CD4-positive, alpha-beta T cell treated with Interleukin-6 at 100 ng/mL for 8 hours (primary cell): Measurements from ENCODE around the gene SEPTIN8.
A peak's percentile ranks its signal among the peaks of the same experiment; 100 is the strongest.

Experiments used
- DNase-seq: peaks from one replicate; pipeline ENCODE4 v3.0.0-alpha.2; 2020; ENCODE audit warnings: mixed read lengths, low spot score

Gene SEPTIN8, protein sequence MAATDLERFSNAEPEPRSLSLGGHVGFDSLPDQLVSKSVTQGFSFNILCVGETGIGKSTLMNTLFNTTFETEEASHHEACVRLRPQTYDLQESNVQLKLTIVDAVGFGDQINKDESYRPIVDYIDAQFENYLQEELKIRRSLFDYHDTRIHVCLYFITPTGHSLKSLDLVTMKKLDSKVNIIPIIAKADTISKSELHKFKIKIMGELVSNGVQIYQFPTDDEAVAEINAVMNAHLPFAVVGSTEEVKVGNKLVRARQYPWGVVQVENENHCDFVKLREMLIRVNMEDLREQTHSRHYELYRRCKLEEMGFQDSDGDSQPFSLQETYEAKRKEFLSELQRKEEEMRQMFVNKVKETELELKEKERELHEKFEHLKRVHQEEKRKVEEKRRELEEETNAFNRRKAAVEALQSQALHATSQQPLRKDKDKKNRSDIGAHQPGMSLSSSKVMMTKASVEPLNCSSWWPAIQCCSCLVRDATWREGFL

DNA sequence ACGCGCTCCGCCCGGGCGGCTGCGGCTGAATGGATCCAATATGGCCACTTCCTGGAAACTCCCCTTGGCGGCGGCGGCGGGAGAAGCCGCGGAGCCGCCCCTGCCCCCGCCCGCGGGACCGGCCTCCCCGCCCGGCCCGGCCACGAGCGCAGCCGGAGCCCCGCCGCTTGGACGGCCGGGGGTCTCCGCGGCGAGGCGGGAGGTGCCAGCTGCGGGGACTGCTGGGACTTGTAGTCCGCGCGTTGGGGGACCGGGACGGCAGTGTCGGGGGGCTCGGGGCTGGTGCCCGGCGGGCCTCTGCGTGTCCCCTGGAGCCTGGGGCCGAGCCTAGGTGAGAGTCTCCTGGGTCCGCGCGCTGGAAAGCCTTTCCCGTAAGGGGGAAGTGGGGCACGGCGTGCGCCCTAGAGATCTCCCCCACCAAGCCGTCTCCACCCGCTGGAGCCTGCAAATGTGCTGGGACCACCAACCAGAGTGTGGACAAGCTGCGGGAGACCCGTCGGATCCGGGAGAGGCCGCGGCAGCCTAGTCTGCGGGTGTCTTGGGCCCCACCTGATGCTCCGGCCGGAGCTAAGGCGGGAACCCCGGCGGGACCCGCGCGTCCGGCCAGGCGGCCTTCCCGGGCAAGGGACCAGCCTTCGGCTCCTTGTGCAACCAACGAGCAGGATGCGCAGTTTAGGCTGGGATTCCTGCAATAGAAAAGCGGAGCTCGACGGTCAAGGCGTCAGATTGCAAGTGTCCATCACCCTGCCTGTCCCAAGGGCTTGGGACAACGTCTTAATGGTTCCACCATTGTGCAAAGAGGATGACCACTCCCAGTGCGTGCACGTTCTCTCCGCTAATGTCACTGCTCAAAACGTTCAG is at the start of gene SEPTIN8:
SEPTIN8 (minus strand) TSS at position 31 of the 861 bp plus-strand sequence. CDS start 102 bp downstream, outside the sequence.
- peak; percentile 21 for DNase-seq

DNA sequence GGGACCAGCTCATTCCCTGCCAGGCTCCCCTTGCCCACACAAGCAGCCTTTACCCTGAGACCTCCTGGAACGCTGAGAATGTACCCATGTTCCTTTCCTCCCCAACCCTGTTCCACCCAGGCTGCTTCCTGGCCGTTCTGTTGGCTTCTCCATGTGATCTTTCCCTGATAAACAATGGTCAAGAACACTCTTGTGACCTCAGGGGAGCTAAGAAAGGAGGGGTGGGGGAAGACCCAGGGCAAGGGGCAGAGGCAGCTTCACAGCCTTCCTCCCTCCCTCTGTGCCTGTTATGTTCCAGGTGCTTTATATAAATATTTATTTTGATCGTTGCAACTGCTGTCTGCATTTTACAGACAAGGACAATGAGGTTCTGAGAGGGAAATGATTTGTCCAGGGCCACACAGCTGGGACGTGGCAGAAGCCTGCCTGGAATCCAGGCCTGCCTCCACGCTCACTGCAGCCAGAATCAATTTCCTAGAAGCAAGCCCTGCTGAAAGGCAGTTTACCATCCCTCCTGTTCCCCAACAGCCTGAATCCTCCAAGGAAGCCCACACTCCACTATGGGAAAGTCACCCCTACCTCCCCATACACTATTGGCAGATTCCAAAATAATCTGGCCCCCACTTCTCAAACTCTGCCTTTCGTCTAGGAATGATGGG is 49.5 kb upstream of the SEPTIN8 start:
- DNase-seq = no peak

DNA sequence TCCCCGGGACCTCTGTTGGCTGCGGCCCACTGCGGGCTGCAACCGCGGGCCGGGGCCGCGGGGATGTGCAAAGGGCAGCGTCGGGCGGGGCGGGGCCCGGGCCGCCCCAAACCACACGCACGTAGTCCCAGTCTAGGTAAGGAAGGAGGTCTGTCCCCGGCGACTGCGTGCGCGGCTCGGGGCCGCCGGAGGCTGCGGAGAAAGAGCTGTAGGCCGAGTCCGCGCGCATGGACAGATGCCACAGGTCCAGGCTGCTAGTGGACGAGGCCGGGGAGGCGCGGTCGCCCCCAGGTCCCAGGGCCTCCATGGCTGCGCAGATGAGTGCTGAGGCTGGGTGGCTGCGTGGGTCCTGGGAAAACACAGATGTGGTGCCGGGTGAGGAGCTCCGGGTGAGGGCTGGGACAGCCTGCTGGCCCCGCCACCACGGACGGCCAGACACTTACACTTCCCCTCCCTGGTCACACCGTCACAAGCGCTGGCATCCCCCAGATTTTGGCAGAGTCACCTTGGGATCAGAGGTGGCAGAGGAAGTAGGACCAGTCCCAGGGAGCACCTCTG is 48.9 kb upstream of the SEPTIN8 start:
- no peak for DNase-seq

DNA sequence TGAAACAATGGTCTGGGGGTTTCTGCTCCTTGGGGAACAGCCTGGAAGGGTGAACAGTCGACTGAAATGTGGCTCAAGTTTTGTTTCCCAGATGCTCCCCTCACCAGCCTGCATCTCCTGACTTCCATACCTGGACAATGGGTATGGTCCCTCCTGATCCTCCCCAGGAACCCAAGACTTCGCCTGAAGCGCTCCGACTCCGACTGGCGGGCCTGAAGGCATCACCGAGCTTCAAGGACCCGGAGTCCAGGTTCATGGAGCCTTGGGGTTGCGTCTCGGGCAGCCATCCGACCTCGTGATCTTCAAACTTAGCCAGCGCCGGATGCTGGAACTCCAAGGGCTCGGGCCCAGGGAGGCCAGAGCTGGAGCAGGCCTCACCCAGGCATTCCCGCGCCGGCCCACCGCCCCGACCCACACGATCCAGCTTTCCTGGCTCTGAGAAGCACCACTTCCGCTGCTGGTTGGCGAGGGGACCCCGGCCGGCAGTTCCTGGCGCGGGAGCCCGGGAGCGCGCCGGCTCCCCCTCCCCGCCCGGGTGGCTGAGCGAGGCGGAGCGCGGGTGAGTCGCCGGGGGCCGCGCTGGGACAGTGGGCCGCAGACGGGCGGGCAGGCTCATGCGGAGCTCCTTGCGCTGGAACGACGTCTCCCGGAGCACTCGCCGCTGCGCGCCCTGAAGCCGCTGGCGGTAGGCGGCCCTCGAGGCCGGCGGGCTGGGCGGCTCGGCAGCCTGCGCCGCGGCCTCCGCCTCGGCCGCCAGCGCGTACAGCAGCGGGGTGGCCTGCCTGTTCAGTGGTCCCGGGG is 48.2 kb upstream of the SEPTIN8 start:
- DNase-seq = no peak

DNA sequence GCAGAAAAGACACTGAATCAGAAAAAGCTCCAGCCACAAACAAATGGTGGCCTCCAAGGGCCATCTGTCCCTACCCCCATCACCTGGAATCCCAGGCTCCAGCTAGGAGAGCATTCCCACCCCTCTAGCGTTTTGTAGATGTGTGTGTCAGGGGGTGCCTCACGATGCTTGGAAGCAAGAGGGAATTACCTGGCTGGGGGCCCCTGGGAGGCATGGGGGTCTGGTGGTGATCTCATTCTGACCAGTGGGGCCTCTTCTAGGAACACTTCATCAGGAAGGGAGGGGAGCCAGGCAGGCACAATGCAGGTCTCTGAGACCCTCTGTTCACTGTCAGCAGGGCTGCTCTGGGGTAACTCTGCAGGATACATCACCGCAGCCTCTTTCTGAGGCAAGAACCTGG is 47.4 kb upstream of the SEPTIN8 start:
- no peak for DNase-seq

DNA sequence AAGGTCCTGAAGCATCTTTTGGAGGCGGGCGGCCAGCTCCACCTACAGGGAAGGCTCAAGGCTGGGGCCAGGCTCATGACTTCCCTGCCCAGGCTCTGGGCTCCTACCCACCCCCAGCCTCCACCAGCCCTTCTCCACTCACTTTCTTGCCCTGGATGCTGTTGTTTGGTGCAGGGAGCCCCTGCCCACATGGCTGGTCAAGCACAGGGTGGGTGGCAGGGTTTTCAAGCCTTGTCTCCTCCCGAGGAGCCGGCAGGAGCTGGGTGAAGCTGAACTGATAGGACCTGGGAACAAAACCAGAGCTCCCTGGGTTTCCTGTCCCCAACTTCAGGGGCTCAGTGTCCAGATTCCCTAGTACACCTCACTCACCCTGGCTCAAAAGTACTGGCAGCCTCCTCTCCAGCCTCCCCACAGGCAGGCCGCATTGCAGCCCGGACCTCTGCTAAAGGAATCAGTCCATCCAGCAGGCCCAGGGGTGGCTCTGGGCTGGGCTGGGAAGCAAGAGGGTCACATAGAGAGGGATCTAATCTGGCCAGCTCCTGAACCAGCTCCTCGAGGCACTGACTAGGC is 46.5 kb upstream of the SEPTIN8 start:
- DNase-seq = no peak

DNA sequence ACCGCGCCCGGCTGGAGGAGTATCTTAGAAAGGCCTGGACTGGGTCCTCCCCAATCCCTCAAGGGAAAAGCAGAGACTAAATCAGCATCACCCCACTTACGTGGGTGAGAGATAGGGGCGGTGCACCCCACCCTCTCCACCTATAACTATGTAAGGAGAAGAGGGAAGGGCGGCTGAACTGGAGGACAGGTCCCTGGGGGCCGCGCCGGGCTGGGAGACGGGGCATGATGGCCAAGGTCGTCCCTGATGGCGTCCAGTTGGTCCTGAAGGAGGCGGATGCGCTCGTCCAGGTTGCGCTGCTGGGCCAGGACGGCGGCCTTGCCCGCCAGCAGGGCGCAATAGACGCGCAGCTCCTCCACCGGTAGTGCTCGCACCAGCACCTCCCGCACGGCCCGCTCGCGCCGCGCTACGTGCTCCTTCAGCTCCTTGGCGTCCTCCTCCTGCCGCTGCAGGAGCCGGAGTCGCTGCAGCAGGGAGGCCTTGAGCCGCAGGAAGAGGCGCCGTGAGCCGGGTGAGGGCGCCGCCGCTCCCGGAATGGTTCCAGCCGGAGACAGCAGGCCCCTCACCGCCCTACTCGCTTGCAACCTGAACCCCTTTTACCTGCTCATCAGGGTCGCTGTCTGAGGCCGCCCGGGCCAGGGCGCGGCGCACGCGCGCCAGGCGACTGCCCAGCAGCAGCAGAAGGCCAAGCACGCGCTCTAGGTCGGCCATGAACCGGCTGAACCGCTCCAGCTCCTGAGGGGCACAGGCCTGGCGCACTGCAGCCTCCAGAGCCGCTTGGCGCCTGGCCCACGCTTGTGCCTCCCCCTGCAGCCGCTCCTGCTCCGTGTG is 45.8 kb upstream of the SEPTIN8 start:
- DNase-seq = no peak

DNA sequence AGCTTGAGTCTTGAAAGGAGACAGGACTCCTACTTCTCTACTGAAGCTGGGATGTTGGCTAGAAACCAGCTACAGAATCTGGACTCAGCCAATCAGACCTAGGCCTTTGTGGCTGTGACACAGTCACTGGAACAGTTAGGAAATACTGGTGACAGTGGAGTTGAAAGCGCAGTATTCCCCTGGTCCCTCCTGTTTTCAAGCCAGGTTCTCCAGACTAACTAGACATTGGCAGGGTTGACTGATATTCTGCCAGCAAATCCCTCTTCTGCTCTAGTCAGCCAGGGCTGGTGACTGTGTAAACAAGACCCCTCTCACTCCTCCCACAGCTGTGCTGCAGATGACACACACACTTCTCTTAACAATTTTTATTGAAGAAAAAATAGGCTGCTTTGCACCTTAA is 44.8 kb upstream of the SEPTIN8 start:
- no peak for DNase-seq

DNA sequence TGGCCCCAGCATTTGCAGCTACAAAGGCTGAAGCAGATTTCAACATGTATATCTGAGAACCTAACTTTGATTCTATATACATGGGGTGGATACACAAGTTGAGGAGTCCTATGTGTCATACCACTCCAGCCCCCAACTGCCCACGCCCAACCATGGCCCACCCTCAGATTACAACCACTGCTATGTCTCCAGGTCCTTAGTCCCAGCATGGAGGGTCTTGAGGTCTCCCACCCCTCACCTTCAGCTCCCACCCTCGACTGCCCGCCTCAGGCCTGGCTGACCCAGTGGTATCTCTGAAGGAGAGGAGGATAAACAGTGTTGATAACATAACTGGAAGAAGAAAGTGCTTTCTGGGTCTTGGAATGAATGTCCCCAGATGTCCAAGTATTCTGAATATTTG is 44.3 kb upstream of the SEPTIN8 start:
- DNase-seq = no peak

DNA sequence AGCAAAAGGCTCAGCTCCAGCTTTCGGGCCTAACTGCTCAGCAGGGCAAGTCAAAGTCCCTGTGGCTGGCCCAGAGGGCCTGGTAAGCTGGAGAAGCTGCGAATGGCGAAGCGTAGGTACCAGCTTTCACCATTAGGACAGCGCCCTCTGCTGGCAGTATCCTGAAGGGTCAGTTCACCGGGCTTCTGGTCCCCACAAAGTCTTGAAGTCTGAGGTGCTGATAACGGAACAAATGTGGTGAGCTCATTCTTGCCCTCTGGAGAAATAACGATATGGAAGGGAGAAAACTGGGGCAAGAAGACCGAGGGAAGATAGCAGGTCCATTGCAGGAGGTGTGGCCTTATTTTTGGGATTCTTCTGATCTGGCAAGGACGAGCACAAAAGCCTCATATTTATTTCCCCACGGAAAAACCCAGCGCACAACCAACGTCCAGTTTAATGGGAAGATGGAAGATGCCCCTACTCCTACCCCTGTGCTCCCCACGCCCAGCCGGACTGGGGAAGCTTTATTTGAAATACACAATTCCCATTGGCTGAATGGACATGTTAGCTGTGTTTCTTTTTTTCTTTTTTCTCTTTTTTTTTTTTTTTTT is 43.2 kb upstream of the SEPTIN8 start:
- DNase-seq = peak; percentile 84

DNA sequence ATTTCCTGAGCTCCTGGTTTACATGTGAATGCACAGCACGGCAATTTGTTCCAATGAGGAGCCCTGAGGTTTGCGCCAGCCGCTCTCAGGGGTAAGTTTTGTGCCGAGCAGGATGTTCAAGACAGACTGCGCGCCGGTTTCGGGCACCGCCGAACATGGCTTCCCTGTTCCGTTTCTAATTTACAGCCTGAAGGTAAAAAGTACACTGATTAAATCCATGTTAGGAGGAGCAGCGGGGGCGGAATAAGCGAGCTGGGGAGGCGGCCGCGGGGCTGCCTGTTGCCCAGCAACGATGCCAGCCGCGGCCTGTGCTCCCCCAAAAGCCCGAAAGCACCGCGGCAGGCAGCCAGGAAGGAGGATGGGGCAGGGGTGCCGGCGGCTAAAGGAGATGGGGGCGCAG is 42.4 kb upstream of the SEPTIN8 start:
- DNase-seq = no peak

DNA sequence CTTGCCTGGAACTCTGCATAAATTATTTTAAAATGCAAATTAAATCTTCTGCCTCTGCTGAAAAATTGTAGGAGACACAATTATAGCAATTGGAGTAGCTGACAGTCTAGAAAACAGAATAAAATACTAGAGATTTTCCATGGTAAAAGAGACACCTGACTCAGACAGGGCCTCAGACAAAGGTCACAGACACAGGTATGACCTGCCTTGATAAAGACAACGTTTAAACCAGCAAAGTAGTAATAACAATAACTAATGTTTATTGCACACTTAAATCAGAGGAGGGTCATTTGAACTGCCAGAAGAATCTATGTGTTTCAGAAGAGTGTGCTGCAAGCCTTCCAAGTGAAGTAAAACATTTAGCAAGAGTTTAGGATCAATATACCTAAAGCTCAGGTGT is 40.0 kb upstream of the SEPTIN8 start:
- DNase-seq = no peak

DNA sequence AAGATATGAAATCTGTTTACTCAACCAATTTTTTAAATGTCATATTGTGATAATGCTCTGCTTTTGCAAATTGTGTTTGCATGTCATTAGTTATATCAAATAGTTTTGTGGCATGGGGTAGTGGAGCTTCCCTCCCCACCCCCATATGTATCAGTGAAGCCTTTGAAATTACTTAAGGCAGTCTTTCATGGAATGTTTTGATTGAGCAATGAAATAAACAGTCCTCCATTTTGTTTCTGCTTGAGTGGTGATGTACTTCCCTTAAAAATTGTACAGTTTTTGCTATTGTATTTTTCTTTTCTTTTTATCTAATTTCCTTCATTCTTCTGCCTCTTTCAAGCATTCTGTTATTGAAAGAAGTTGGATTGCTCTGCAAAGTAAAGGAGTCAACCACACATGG is 39.5 kb upstream of the SEPTIN8 start:
- DNase-seq = no peak

DNA sequence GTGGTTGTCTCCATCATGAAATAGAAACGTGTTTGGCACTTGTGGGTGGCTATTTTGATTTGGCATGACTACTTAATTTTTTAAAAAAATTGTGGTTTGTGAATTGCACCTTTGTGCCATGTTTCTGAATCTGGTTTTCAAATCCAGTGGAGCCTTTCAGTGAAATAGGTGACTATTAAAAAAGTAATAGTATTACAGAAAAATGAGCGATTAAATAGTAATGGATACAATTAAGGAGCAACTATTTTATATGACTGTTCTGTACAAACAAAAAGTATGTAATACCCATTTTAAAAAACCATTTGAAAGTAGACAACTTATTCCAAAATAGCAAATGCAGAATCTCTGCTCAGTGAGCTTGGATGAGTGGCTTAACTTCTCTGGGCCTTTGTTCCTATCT is 39.0 kb upstream of the SEPTIN8 start:
- no peak for DNase-seq

DNA sequence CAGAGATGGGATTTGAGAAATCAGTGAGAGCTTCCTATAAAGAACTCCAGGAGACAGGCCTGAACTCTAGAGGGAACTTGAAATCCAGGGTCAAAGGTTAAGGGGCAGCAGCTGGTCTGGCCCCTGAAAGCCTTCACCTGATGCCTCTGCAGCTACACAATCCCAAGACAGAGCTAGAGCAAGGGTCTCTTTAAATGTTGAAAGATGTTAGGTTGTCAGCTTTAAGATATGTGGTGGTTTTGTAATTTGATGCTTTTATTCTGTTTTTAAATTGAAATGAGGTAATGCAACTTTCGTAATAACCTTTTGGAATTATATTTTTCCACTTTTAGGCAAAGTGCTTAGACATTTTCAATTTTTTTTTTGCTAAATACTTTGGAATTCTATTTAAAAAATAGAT is 38.4 kb upstream of the SEPTIN8 start:
- DNase-seq = no peak

DNA sequence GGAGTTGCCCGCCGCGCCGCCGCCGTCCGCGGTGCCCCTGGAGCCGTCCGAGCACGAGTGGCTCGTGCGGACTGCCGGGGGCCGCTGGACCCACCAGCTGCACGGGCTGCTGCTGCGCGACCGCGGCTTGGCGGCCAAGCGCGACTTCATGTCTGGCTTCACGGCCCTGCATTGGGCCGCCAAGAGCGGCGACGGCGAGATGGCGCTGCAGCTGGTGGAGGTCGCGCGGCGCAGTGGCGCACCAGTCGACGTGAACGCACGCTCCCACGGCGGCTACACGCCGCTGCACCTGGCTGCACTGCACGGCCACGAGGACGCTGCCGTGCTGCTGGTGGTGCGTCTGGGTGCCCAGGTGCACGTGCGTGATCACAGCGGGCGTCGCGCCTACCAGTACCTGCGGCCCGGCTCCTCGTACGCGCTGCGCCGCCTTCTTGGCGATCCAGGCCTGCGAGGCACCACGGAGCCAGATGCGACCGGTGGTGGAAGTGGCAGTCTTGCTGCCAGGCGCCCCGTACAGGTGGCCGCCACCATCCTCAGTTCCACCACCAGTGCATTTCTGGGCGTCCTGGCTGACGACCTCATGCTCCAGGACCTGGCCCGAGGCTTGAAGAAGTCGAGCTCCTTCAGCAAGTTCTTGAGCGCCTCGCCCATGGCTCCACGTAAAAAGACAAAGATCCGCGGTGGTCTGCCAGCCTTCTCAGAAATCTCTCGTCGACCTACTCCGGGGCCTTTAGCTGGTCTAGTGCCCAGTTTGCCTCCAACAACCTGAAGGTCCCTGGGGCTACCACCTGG is 37.7 kb upstream of the SEPTIN8 start:
- no peak for DNase-seq

DNA sequence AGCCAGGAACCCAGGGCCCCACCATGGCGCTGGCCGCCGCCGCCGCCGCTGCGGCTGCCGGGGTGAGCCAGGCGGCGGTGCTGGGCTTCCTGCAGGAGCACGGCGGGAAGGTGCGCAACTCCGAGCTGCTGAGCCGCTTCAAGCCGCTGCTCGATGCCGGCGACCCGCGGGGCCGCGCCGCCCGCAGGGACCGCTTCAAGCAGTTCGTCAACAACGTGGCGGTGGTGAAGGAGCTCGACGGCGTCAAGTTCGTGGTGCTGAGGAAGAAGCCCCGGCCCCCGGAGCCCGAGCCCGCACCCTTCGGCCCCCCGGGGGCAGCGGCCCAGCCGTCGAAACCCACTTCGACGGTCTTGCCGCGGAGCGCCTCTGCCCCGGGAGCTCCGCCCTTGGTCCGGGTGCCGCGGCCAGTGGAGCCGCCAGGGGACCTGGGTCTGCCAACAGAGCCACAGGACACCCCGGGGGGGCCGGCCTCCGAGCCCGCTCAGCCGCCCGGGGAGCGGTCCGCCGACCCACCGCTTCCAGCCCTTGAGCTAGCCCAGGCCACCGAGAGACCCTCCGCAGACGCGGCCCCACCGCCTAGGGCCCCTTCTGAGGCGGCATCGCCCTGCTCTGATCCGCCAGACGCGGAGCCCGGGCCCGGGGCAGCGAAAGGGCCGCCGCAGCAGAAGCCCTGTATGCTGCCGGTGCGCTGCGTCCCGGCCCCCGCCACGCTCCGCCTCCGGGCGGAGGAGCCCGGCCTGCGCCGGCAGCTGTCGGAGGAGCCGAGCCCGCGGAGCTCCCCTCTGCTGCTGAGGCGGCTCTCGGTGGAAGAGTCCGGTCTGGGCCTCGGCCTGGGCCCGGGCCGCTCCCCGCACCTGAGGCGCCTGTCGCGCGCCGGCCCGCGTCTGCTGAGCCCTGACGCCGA is 36.8 kb upstream of the SEPTIN8 start:
- DNase-seq = no peak
